Prostate gland (tissue), 2 donors: ENCODE measurements around the gene PRR15L. TPM values are rescaled to one million over a fixed set of nuclear protein-coding genes. Genes with fewer than 3 reads are reported as not detected.

ENCODE experiments used
- DNase-seq: peaks from one replicate; pipeline ENCODE4 v3.0.0-alpha.2; 2019; ENCODE audit warnings: low spot score
- H3K27ac ChIP-seq, 2 donors: fragments of 200-600 bp; sonication (generic); 2 replicates each; pipeline ENCODE4 v1.5.1; 2017 to 2019
- H3K27me3 ChIP-seq: fragments of 200-600 bp; sonication (generic); replicated peaks from 2 replicates; pipeline ENCODE4 v1.5.1; 2019; ENCODE audit not compliant: insufficient read depth
- H3K36me3 ChIP-seq, 2 donors: fragments of 200-600 bp; sonication (generic); 1 replicate in 1 of 2; 2 replicates in 1 of 2; pipeline versions ENCODE4 v1.5.1 to v1.8.1; 2017 to 2019
- H3K4me1 ChIP-seq: fragments of 200-600 bp; sonication (generic); replicated peaks from 2 replicates; pipeline ENCODE4 v1.5.1; 2019
- H3K4me3 ChIP-seq, 2 donors: fragments of 200-600 bp; sonication (generic); 2 replicates each; pipeline ENCODE4 v1.5.1; 2017 to 2019
- H3K9me3 ChIP-seq: fragments of 200-600 bp; sonication (generic); 2 replicates; pipeline ENCODE4 v1.5.1; 2017
- CTCF ChIP-seq, 4 experiments: fragments of 200-600 bp in 2 of 4; fragments of 450-650 bp in 2 of 4; sonication (generic) in 2 of 4; IDR thresholded peaks; 1 replicate in 3 of 4; 2 replicates in 1 of 4; pipeline ENCODE4 v1.5.1; 2016 to 2019; ENCODE audit warnings: antibody characterized with exemption in 4 of 4, mild to moderate bottlenecking in 2 of 4, moderate library complexity in 2 of 4
- POLR2A ChIP-seq: fragments of 450-650 bp; IDR thresholded peaks from one replicate; pipeline ENCODE4 v1.6.1; 2016; ENCODE audit warnings: antibody characterized with exemption, mild to moderate bottlenecking
- POLR2AphosphoS5 ChIP-seq: sonication (generic); formaldehyde crosslinking; IDR thresholded peaks from one replicate; pipeline ENCODE4 v1.6.1; 2017; ENCODE audit warnings: antibody characterized with exemption
- WGBS: methylation state at CpG from one replicate; pipeline ENCODE4 v1.1.5; 2018; 5-methylcytosine and 5-hydroxymethylcytosine counted together
- intact Hi-C: fragments of 100-400 bp; cut with DNase I; formaldehyde crosslinking; loops from one replicate; pipeline ENCODE4 v1.14.2; 2022
- total RNA-seq, 2 donors: library from RNA; depleted of rRNA; stranded (reverse); fragments of >200 nt; gene quantifications; one replicate each; pipeline ENCODE4 v1.1.0, GENCODE V29; 2016

The PRR15L gene
- total RNA-seq, 2 donors from 2014 or later: 19.9 to 59.7 TPM

GRCh38 chr17:47918006-47918405 is 39.7 kb downstream of the PRR15L start:
- H3K27me3 ChIP-seq: no peaks in the 10 kb centered on the region
- intact Hi-C loops: no loop called here
- no peak overlapping the region for H3K4me3 ChIP-seq
- DNase-seq: no peak
- TF ChIP-seq POLR2AphosphoS5 (no peak), POLR2A (no peak), CTCF (IDR thresholded peaks at IDR 0.05) (no peak)
- H3K9me3 ChIP-seq: no peaks in the 10 kb centered on the region
- H3K36me3 ChIP-seq: peaks cover 0 to under 1% of the 10 kb centered on the region in 2 donors
- H3K4me1 ChIP-seq: no peaks in the 10 kb centered on the region
- H3K27ac ChIP-seq: no peak overlapping the region
- 40% methylated on average over 2 of the region's 2 CpGs for WGBS

GRCh38 chr17:47917581-47917980 is 40.1 kb downstream of the PRR15L start:
- Histone ChIP-seq H3K4me1 (no peaks in the 10 kb centered on the region), H3K9me3 (no peaks in the 10 kb centered on the region), H3K36me3 (no peaks in the 10 kb centered on the region), H3K4me3 (no peak overlapping the region), H3K27me3 (no peaks in the 10 kb centered on the region), H3K27ac (no peak overlapping the region)
- 72% methylated on average over 2 of the region's 2 CpGs for WGBS
- intact Hi-C loops: no loop called here
- TF ChIP-seq CTCF (IDR thresholded peaks at IDR 0.05): no peak
- TF ChIP-seq POLR2A: no peak
- no peak for TF ChIP-seq POLR2AphosphoS5
- no peak for DNase-seq

- intact Hi-C loops: no loop called here
- H3K36me3 ChIP-seq: no peaks in the 10 kb centered on the region
- TF ChIP-seq POLR2A (no peak), POLR2AphosphoS5 (no peak), CTCF (IDR thresholded peaks at IDR 0.05) (no peak)
- H3K4me3 ChIP-seq: no peak overlapping the region
- H3K9me3 ChIP-seq: no peaks in the 10 kb centered on the region
- no peaks in the 10 kb centered on the region for H3K4me1 ChIP-seq
- 86% methylated on average over 19 of the region's 19 CpGs for WGBS
- H3K27me3 ChIP-seq: no peaks in the 10 kb centered on the region
- DNase-seq: no peak
- peak overlapping the region in 1 of 2 donors; percentile 66 for H3K27ac ChIP-seq
These were observed 41.0 kb downstream of the PRR15L start for GRCh38 chr17:47916489-47917208.

GRCh38 chr17:47915776-47916398 is 41.8 kb downstream of the PRR15L start:
- peak overlapping the region; percentile 51 to 66 for H3K27ac ChIP-seq
- peak; percentile 30 for TF ChIP-seq POLR2AphosphoS5
- TF ChIP-seq CTCF (IDR thresholded peaks at IDR 0.05): no peak
- no peaks in the 10 kb centered on the region for H3K27me3 ChIP-seq
- 33% methylated on average over 12 of the region's 12 CpGs for WGBS
- no peak overlapping the region for H3K4me3 ChIP-seq
- H3K36me3 ChIP-seq: no peaks in the 10 kb centered on the region
- H3K9me3 ChIP-seq: no peaks in the 10 kb centered on the region
- peak; percentile 41 for DNase-seq
- H3K4me1 ChIP-seq: no peaks in the 10 kb centered on the region
- intact Hi-C loops: no loop called here
